Neural progenitor cell (in vitro differentiated cells): ENCODE results near the gene POLE. TPM values are rescaled to one million over a fixed set of nuclear protein-coding genes. Genes with fewer than 3 reads are reported as not detected.

ENCODE experiments used
- DNase-seq: peaks from one replicate; pipeline ENCODE4 v3.0.0-alpha.2; 2016; ENCODE audit warnings: low spot score
- H2AFZ ChIP-seq: fragments of 200-600 bp; sonication (generic); replicated peaks from 2 replicates; pipeline ENCODE4 v1.6.1; 2016; ENCODE audit warnings: antibody characterized with exemption
- H3F3A ChIP-seq: fragments of 200-600 bp; sonication (generic); 2 replicates; pipeline ENCODE4 v1.6.1; 2016; ENCODE audit warnings: antibody characterized with exemption, low read depth
- H3K27ac ChIP-seq: fragments of 200-600 bp; sonication (generic); 2 replicates; pipeline ENCODE4 v1.5.1; 2016; ENCODE audit warnings: mild to moderate bottlenecking
- H3K27me3 ChIP-seq: fragments of 200-600 bp; sonication (generic); 2 replicates; pipeline ENCODE4 v1.6.1; 2016; ENCODE audit warnings: mild to moderate bottlenecking, moderate library complexity
- H3K36me3 ChIP-seq: fragments of 200-600 bp; sonication (generic); 2 replicates; pipeline ENCODE4 v1.5.1; 2016
- H3K4me1 ChIP-seq: fragments of 200-600 bp; sonication (generic); 2 replicates; pipeline ENCODE4 v1.6.1; 2016; ENCODE audit warnings: mixed run types
- H3K4me2 ChIP-seq: fragments of 200-600 bp; sonication (generic); 2 replicates; pipeline ENCODE4 v1.6.1; 2016
- H3K4me3 ChIP-seq: fragments of 200-600 bp; sonication (generic); 2 replicates; pipeline ENCODE4 v1.5.1; 2016
- H3K79me2 ChIP-seq: fragments of 200-600 bp; sonication (generic); 2 replicates; pipeline ENCODE4 v1.6.1; 2016; ENCODE audit warnings: low read depth
- H3K9ac ChIP-seq: fragments of 200-600 bp; sonication (generic); 2 replicates; pipeline ENCODE4 v1.6.1; 2016
- H3K9me3 ChIP-seq: fragments of 200-600 bp; sonication (generic); 2 replicates; pipeline ENCODE4 v1.5.1; 2016; ENCODE audit warnings: low read depth
- H4K20me1 ChIP-seq: fragments of 200-600 bp; sonication (generic); 2 replicates; pipeline ENCODE4 v1.6.1; 2016; ENCODE audit warnings: low read depth
- H3K27ac Mint-ChIP-seq: 3 replicates; pipeline ENCODE4 v1.8.0; 2021; ENCODE audit warnings: mixed read lengths
- H3K27me3 Mint-ChIP-seq: 2 replicates; pipeline ENCODE4 v1.8.0; 2022; ENCODE audit warnings: low read depth, mild to moderate bottlenecking, inconsistent platforms, moderate library complexity, mixed read lengths; ENCODE audit not compliant: insufficient read depth
- H3K36me3 Mint-ChIP-seq: 3 replicates; pipeline ENCODE4 v1.8.0; 2021; ENCODE audit warnings: mixed read lengths
- H3K4me1 Mint-ChIP-seq: 3 replicates; pipeline ENCODE4 v1.8.0; 2021; ENCODE audit warnings: mixed read lengths
- H3K4me3 Mint-ChIP-seq: 3 replicates; pipeline ENCODE4 v1.8.0; 2021; ENCODE audit warnings: mild to moderate bottlenecking, moderate library complexity, mixed read lengths
- H3K9me3 Mint-ChIP-seq: 3 replicates; pipeline ENCODE4 v1.8.0; 2020; ENCODE audit warnings: mixed read lengths
- CTCF ChIP-seq: fragments of 200-600 bp; sonication (generic); IDR thresholded peaks from 2 replicates; pipeline ENCODE4 v1.5.1; 2017; ENCODE audit warnings: antibody characterized with exemption, mild to moderate bottlenecking
- EZH2 ChIP-seq: fragments of 200-600 bp; sonication (generic); IDR thresholded peaks from 2 replicates; pipeline ENCODE4 v1.6.1; 2017; ENCODE audit warnings: antibody characterized with exemption, mild to moderate bottlenecking, moderate library complexity
- EZH2phosphoT487 ChIP-seq: fragments of 200-600 bp; sonication (generic); IDR thresholded peaks from 2 replicates; pipeline ENCODE4 v1.6.1; 2017; ENCODE audit warnings: antibody characterized with exemption
- total RNA-seq: library from RNA; depleted of rRNA; stranded (reverse); fragments of >200 nt; gene quantifications from 2 replicates; pipeline ENCODE4 v1.2.3, GENCODE V29; 2015; ENCODE audit warnings: low replicate concordance

Gene POLE
- total RNA-seq, 1 donor from 2014 or later, result 46.8 TPM

DNA sequence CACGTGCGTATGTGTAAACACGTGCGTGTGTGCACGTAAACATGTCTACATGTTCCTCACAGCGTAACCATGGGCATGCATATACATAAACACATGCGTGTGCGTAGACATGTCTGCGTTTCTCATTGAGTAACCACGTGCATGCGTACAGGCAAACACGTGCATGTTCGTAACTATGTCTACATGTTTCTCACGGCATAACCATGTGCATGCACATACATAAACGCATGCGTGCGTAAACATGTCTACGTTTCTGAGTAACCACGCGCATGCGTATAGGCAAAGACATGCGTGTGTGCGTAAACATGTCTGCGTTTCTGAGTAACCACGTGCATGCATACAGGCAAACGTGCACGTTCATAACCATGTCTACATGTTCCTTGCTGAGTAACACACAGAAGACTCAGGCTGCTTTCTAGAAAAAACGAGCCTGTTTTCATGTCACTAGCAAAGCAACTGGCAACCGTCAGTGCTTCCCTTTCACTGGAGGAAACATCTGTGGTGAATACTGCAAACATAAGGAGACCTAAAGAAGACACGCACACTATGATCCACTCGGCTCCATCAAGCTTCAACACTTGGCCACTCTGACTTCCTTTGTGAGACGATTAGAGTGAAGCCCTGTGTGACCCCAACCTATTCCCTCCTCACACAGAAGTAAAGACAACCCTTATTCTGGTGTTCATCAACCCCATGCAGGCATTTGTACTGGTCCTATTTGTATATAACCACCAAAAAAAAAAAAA is 28.8 kb downstream of the POLE start:
- Mint-ChIP-seq H3K4me3 (no peak overlapping the region), H3K4me1 (no peaks in the 10 kb centered on the region)

DNA sequence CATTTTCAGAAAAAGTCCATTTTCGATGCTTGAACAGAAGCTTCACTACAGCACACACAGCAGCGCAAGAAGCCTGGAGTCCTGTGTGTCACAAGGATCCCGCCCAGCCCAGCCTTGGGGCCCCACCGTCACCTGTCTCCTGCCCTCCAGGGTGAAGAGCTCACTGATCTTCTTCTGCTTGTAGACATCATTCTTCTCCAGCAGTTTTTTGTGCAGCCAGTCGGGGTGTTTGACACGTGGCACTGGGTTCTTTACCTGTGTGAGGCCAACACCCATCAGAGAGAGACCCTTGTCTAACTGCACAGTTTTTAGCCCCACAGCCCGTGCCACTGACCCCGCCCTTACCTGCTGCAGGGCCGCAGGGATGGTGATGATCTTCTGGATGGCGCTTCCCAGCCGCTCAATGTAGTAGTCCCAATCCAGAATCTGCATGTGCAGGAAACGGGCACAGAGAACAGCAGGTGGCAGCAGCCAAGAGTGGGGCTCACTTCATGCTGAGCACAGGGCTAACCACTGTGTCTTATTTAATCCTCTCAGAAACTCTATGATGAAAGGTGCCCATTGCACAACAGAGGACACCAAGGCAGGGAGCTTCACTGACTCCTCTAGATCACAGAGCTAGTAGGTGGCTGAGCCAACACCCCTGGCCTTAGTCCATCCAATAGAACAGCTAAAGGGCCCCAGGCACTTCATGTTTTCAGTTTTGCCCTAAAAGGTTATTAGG is 30.0 kb downstream of the POLE start:
- DNase-seq, result no peak
- no peak for TF ChIP-seq CTCF
- no peak for TF ChIP-seq EZH2phosphoT487
- no peak for TF ChIP-seq EZH2
- H2AFZ ChIP-seq, result no peak overlapping the region
- Mint-ChIP-seq H3K4me1 (no peaks in the 10 kb centered on the region), H3K4me3 (no peak overlapping the region), H3K27ac (no peak overlapping the region), H3K27me3 (no peaks in the 10 kb centered on the region), H3K36me3 (peaks cover 38% of the 10 kb centered on the region), H3K9me3 (no peaks in the 10 kb centered on the region)
- H3F3A ChIP-seq, result no peaks in the 10 kb centered on the region
- no peak overlapping the region for H3K9ac ChIP-seq
- no peaks in the 10 kb centered on the region for H3K4me1 ChIP-seq
- H3K9me3 ChIP-seq, result no peaks in the 10 kb centered on the region
- no peaks in the 10 kb centered on the region for H3K27me3 ChIP-seq
- H4K20me1 ChIP-seq, result no peaks in the 10 kb centered on the region
- no peaks in the 10 kb centered on the region for H3K79me2 ChIP-seq
- H3K36me3 ChIP-seq, result peaks cover 11% of the 10 kb centered on the region
- no peak overlapping the region for H3K4me2 ChIP-seq
- H3K27ac ChIP-seq, result no peak overlapping the region
- no peak overlapping the region for H3K4me3 ChIP-seq

More for the DNA sequence above, 28.8 kb downstream of the POLE start:
- Histone ChIP-seq H3F3A (no peaks in the 10 kb centered on the region), H3K9me3 (no peaks in the 10 kb centered on the region), H3K79me2 (no peaks in the 10 kb centered on the region), H3K27ac (no peak overlapping the region), H3K9ac (no peak overlapping the region), H2AFZ (no peak overlapping the region), H3K4me1 (no peaks in the 10 kb centered on the region), H3K4me2 (no peak overlapping the region), H3K27me3 (no peaks in the 10 kb centered on the region), H4K20me1 (no peaks in the 10 kb centered on the region), H3K36me3 (peaks cover 11% of the 10 kb centered on the region), H3K4me3 (no peak overlapping the region)
- Mint-ChIP-seq H3K9me3 (no peaks in the 10 kb centered on the region), H3K27me3 (no peaks in the 10 kb centered on the region), H3K27ac (no peak overlapping the region), H3K36me3 (peaks cover 42% of the 10 kb centered on the region)
- TF ChIP-seq EZH2phosphoT487 (no peak), EZH2 (no peak), CTCF (no peak)
- DNase-seq, result no peak

DNA sequence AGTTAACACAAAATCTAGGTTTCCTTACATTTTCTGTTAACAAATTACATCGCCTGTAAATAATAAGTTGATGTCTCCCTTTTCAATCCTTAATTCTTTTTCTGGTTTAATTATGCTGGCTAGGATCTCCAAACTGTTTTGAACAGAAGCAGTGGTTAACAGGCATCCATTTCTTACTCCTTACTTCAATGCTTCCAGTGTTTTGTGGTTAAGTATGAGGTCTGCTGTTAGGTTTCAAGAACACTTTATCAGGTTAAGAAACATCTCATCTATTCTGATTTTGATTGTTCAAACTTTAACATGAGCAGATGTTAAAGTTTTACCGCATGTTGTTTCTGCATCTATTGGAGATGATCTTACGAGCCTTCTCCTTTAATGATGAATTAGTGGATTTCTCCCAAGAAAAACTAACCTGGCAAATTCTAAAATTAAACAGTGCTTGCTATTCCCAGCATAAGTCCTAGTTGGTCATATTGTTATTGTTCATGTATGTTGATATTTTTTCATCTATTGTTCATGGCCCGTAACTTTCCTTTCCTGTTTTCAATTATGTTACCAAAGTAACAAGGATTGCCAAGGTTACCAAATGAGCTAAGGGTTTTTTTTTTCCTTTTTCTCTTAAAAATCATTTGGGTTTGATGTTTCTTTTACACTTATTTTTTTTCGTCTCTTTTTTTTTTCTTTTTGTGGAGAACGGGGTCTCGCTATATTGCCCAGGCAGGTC is 33.4 kb downstream of the POLE start:
- Histone ChIP-seq H3K9me3 (no peaks in the 10 kb centered on the region), H3K4me2 (no peak overlapping the region), H3F3A (no peaks in the 10 kb centered on the region), H3K36me3 (peaks cover 11% of the 10 kb centered on the region), H3K79me2 (no peaks in the 10 kb centered on the region), H3K27ac (no peak overlapping the region), H3K27me3 (no peaks in the 10 kb centered on the region), H2AFZ (no peak overlapping the region), H3K4me1 (no peaks in the 10 kb centered on the region), H4K20me1 (peaks cover 6% of the 10 kb centered on the region), H3K4me3 (no peak overlapping the region), H3K9ac (no peak overlapping the region)
- DNase-seq, result no peak
- H3K27ac Mint-ChIP-seq, result no peak overlapping the region
- TF ChIP-seq EZH2phosphoT487, result no peak
- no peak for TF ChIP-seq CTCF
- TF ChIP-seq EZH2, result no peak
- no peaks in the 10 kb centered on the region for H3K9me3 Mint-ChIP-seq
- peaks cover 2% of the 10 kb centered on the region for H3K27me3 Mint-ChIP-seq
- H3K4me3 Mint-ChIP-seq, result no peak overlapping the region
- peaks cover 37% of the 10 kb centered on the region for H3K36me3 Mint-ChIP-seq
- no peaks in the 10 kb centered on the region for H3K4me1 Mint-ChIP-seq
